ENCODE measurements around the gene ENC1. TPM values are rescaled to one million over a fixed set of nuclear protein-coding genes. Genes with fewer than 3 reads are reported as not detected.

ENC1 gene
- total RNA-seq, 1 experiment from 2014 or later = 24.5 TPM

- Histone ChIP-seq H3K4me1 (ENCODE audit: insufficient read depth, low read length) (no peaks in the 10 kb centered on the region), H3K36me3 (ENCODE audit: low read depth, low read length) (no peaks in the 10 kb centered on the region), H3K4me3 (ENCODE audit: low read length) (no peak overlapping the region), H3F3A (ENCODE audit: low read length, unreplicated experiment) (no peaks in the 10 kb centered on the region), H2AFZ (ENCODE audit: low read length) (no peak overlapping the region), H4K20me1 (ENCODE audit: low read length) (no peaks in the 10 kb centered on the region), H3K27ac (ENCODE audit: low read length) (no peak overlapping the region), H3K9me3 (ENCODE audit: low read length) (no peaks in the 10 kb centered on the region), H3K4me2 (ENCODE audit: low read length) (no peak overlapping the region), H3K9me2 (replicated peaks; ENCODE audit: low read length) (no peaks in the 10 kb centered on the region), H3K9ac (ENCODE audit: low read length) (no peak overlapping the region), H3K27me3 (ENCODE audit: low read length) (no peaks in the 10 kb centered on the region), H3K79me2 (ENCODE audit: low read length) (no peaks in the 10 kb centered on the region)
- no TSS peak for BruUV-seq (replicated peaks)
- DNase-seq (no peak), ATAC-seq (no peak)
- ChIA-PET POLR2A (ENCODE audit: unreplicated experiment) (no interaction called here), CTCF (no interaction called here)
- TF ChIP-seq EZH2phosphoT487 (IDR thresholded peaks at IDR 0.05; ENCODE audit: borderline replicate concordance, low read length) (no peak), EZH2 (IDR thresholded peaks at IDR 0.05; ENCODE audit: low read length, unreplicated experiment) (no peak), CTCF (conservative IDR thresholded peaks at IDR 0.05; ENCODE audit: low read depth, low read length) (no peak)
- intact Hi-C loops (cut with micrococcal nuclease) = loop anchor here (5.0 to 10.0 kb wide), 3 partner anchors 232 to 1584 kb away; no protein-coding TSS in a partner anchor
Observed at GRCh38 chr5:74670396-74671038, 30.0 kb upstream of the ENC1 start.

GRCh38 chr5:74669821-74670220, 29.3 kb upstream of the ENC1 start:
- H3K79me2 ChIP-seq (ENCODE audit: low read length) = no peaks in the 10 kb centered on the region
- no peak overlapping the region for H2AFZ ChIP-seq (ENCODE audit: low read length)
- H3K27me3 ChIP-seq (ENCODE audit: low read length) = no peaks in the 10 kb centered on the region
- no peak overlapping the region for H3K4me2 ChIP-seq (ENCODE audit: low read length)
- DNase-seq (no peak), ATAC-seq (no peak)
- no peaks in the 10 kb centered on the region for H3K9me2 ChIP-seq (replicated peaks; ENCODE audit: low read length)
- H3K27ac ChIP-seq (ENCODE audit: low read length) = no peak overlapping the region
- POLR2A ChIA-PET (ENCODE audit: unreplicated experiment) = no interaction called here
- no peaks in the 10 kb centered on the region for H3F3A ChIP-seq (ENCODE audit: low read length, unreplicated experiment)
- CTCF ChIA-PET = no interaction called here
- BruUV-seq (replicated peaks) = no TSS peak
- no peaks in the 10 kb centered on the region for H3K4me1 ChIP-seq (ENCODE audit: insufficient read depth, low read length)
- no peaks in the 10 kb centered on the region for H3K36me3 ChIP-seq (ENCODE audit: low read depth, low read length)
- intact Hi-C loops (cut with micrococcal nuclease) = loop anchor here (5.0 to 10.0 kb wide), 3 partner anchors 232 to 1585 kb away; no protein-coding TSS in a partner anchor
- H3K9ac ChIP-seq (ENCODE audit: low read length) = no peak overlapping the region
- TF ChIP-seq EZH2phosphoT487 (IDR thresholded peaks at IDR 0.05; ENCODE audit: borderline replicate concordance, low read length) (no peak), CTCF (conservative IDR thresholded peaks at IDR 0.05; ENCODE audit: low read depth, low read length) (no peak), EZH2 (IDR thresholded peaks at IDR 0.05; ENCODE audit: low read length, unreplicated experiment) (no peak)
- H3K4me3 ChIP-seq (ENCODE audit: low read length) = no peak overlapping the region
- no peaks in the 10 kb centered on the region for H3K9me3 ChIP-seq (ENCODE audit: low read length)
- H4K20me1 ChIP-seq (ENCODE audit: low read length) = no peaks in the 10 kb centered on the region

GRCh38 chr5:74667396-74667795, 26.9 kb upstream of the ENC1 start:
- Histone ChIP-seq H3K27ac (ENCODE audit: low read length) (no peak overlapping the region), H3K9me2 (replicated peaks; ENCODE audit: low read length) (no peaks in the 10 kb centered on the region), H3K36me3 (ENCODE audit: low read depth, low read length) (no peaks in the 10 kb centered on the region), H2AFZ (ENCODE audit: low read length) (no peak overlapping the region), H3K4me3 (ENCODE audit: low read length) (no peak overlapping the region), H3K79me2 (ENCODE audit: low read length) (no peaks in the 10 kb centered on the region), H3K4me2 (ENCODE audit: low read length) (no peak overlapping the region), H3K9me3 (ENCODE audit: low read length) (no peaks in the 10 kb centered on the region), H3K4me1 (ENCODE audit: insufficient read depth, low read length) (no peaks in the 10 kb centered on the region), H4K20me1 (ENCODE audit: low read length) (no peaks in the 10 kb centered on the region), H3K27me3 (ENCODE audit: low read length) (no peaks in the 10 kb centered on the region), H3K9ac (ENCODE audit: low read length) (no peak overlapping the region), H3F3A (ENCODE audit: low read length, unreplicated experiment) (no peaks in the 10 kb centered on the region)
- ChIA-PET POLR2A (ENCODE audit: unreplicated experiment) (no interaction called here), CTCF (no interaction called here)
- no peak for DNase-seq
- no peak for ATAC-seq
- TF ChIP-seq CTCF (conservative IDR thresholded peaks at IDR 0.05; ENCODE audit: low read depth, low read length) = no peak
- no peak for TF ChIP-seq EZH2 (IDR thresholded peaks at IDR 0.05; ENCODE audit: low read length, unreplicated experiment)
- no peak for TF ChIP-seq EZH2phosphoT487 (IDR thresholded peaks at IDR 0.05; ENCODE audit: borderline replicate concordance, low read length)
- intact Hi-C loops (cut with micrococcal nuclease) = no loop called here
- BruUV-seq (replicated peaks) = no TSS peak
